ENCODE results near the gene DEFB112.

Gene DEFB112

GRCh38 chr6:50049829-50050228, at the start of gene DEFB112:
Gene DEFB112 (minus strand): TSS chr6:50049929. CDS start chr6:50049869, 60 bp downstream.
- TF ChIP-seq, protein P1, sequence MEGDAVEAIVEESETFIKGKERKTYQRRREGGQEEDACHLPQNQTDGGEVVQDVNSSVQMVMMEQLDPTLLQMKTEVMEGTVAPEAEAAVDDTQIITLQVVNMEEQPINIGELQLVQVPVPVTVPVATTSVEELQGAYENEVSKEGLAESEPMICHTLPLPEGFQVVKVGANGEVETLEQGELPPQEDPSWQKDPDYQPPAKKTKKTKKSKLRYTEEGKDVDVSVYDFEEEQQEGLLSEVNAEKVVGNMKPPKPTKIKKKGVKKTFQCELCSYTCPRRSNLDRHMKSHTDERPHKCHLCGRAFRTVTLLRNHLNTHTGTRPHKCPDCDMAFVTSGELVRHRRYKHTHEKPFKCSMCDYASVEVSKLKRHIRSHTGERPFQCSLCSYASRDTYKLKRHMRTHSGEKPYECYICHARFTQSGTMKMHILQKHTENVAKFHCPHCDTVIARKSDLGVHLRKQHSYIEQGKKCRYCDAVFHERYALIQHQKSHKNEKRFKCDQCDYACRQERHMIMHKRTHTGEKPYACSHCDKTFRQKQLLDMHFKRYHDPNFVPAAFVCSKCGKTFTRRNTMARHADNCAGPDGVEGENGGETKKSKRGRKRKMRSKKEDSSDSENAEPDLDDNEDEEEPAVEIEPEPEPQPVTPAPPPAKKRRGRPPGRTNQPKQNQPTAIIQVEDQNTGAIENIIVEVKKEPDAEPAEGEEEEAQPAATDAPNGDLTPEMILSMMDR (IDR thresholded peaks at IDR 0.05; ENCODE audit: low read depth, low read length) = no peak
- H3K4me3 ChIP-seq (ENCODE audit: low read depth, low read length) = no peak within 1 kb of the TSS

GRCh38 chr6:50098641-50098993, 48.9 kb upstream of the DEFB112 start:
- TF ChIP-seq, protein P1 (IDR thresholded peaks at IDR 0.05; ENCODE audit: low read depth, low read length) = no peak
- H3K4me3 ChIP-seq (ENCODE audit: low read depth, low read length) = no peak overlapping the region

- TF ChIP-seq, protein P1 (IDR thresholded peaks at IDR 0.05; ENCODE audit: low read depth, low read length) = no peak
- no peak overlapping the region for H3K4me3 ChIP-seq (ENCODE audit: low read depth, low read length)
Observed at GRCh38 chr6:50097966-50098640, 48.4 kb upstream of the DEFB112 start.

GRCh38 chr6:50096296-50096695, 46.6 kb upstream of the DEFB112 start:
- TF ChIP-seq, protein P1 (IDR thresholded peaks at IDR 0.05; ENCODE audit: low read depth, low read length) = no peak
- no peak overlapping the region for H3K4me3 ChIP-seq (ENCODE audit: low read depth, low read length)

DNA sequence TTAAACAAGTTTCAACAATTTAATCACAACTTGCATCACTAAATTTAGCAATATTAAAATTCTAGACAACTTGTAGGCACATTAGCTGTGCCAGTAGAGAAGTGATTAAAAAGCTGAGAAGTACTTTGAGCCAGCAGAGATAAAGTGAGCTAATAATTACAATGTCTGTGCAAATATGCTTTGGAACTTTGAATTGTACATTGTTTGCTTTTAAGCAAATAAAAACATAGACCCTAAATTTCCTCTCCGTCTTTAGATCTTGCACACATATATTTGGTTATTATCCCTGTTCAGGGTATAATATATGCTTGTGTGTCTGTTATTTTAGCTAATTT, 44.2 kb upstream of the DEFB112 start:
- H3K4me3 ChIP-seq (ENCODE audit: low read depth, low read length) = no peak overlapping the region
- TF ChIP-seq, protein P1 (IDR thresholded peaks at IDR 0.05; ENCODE audit: low read depth, low read length) = no peak

DNA sequence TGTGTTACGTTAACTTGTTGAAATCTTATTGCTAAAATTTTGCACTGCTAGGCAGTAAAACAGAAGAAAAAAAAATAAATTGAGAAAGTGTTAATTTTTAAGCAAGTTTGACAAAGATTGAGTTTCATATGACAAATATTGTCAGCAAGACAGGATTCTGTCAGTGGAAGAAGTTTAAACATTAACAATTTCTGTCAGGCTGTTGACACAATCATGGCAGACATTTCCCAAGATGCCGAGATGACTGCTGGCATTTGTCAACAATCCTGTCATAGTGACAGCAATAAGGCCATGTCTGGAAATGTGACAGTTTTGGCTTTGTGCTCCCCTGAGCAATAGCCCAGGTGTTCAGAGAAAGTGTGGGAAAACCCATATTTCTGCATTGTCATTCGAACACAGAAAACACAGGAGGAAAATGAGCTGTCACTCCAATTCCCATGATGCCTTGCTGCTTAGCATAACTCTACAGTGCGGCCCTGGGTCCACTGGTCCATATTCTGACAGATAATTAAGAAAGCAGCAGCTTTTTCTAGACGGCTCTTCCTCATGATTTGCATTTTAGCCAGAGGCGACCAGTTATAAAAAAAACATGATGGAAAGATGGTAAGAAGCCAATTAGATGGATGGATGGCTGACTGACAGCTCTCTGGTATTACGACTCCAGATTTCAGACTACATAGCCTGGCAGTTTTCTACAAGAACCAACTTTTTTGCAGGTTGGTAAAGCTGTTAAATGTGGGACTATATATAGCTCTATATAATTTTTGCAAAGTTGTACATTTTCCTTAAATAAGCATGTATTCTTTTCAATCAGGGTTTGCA, 43.6 kb upstream of the DEFB112 start:
- TF ChIP-seq, protein P1 (IDR thresholded peaks at IDR 0.05; ENCODE audit: low read depth, low read length) = no peak
- no peak overlapping the region for H3K4me3 ChIP-seq (ENCODE audit: low read depth, low read length)

DNA sequence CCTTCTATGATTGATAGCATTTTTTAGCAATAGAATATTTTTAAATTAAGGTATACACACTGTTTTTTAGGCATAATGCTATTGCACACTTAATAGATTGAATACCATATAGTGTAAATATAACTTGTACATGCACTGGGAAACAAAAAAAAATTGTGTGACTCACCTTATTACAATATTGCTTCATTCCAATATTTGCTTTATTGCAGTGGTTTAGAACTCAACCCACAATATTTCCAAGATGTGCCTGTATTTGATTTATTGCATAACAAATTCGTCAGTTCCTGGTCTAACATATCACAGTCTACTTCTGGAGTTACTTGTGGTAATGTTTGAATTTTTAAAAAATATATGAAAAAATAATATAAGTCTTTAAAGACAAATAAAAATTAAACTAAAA, 41.9 kb upstream of the DEFB112 start:
- no peak overlapping the region for H3K4me3 ChIP-seq (ENCODE audit: low read depth, low read length)
- TF ChIP-seq, protein P1 (IDR thresholded peaks at IDR 0.05; ENCODE audit: low read depth, low read length) = no peak
